BE2C (cell line): ENCODE data around the gene VOPP1.

Source experiments
- DNase-seq: peaks from one replicate; pipeline ENCODE4 v3.0.0-alpha.2; 2020
- H3K27me3 ChIP-seq: fragments of 250-450 bp; sonication (Bioruptor Pico); 2 replicates; pipeline ENCODE4 v1.5.1; 2020; ENCODE audit warnings: mild to moderate bottlenecking
- H3K36me3 ChIP-seq: fragments of 250-450 bp; sonication (Bioruptor Pico); 2 replicates; pipeline ENCODE4 v1.5.1; 2020; ENCODE audit warnings: mild to moderate bottlenecking
- H3K4me1 ChIP-seq: fragments of 250-450 bp; sonication (Bioruptor Pico); 2 replicates; pipeline ENCODE4 v1.5.1; 2020
- H3K4me3 ChIP-seq: 2 replicates; pipeline ENCODE4 v1.5.1; 2011; ENCODE audit warnings: low read depth, low read length
- H3K9me3 ChIP-seq: fragments of 250-450 bp; sonication (Bioruptor Pico); 2 replicates; pipeline ENCODE4 v1.5.1; 2020
- TF ChIP-seq, protein P1 (sequence below): IDR thresholded peaks from 2 replicates; pipeline ENCODE4 v1.5.1; 2012; ENCODE audit warnings: mild to moderate bottlenecking, low read depth, low read length

The VOPP1 gene

DNA sequence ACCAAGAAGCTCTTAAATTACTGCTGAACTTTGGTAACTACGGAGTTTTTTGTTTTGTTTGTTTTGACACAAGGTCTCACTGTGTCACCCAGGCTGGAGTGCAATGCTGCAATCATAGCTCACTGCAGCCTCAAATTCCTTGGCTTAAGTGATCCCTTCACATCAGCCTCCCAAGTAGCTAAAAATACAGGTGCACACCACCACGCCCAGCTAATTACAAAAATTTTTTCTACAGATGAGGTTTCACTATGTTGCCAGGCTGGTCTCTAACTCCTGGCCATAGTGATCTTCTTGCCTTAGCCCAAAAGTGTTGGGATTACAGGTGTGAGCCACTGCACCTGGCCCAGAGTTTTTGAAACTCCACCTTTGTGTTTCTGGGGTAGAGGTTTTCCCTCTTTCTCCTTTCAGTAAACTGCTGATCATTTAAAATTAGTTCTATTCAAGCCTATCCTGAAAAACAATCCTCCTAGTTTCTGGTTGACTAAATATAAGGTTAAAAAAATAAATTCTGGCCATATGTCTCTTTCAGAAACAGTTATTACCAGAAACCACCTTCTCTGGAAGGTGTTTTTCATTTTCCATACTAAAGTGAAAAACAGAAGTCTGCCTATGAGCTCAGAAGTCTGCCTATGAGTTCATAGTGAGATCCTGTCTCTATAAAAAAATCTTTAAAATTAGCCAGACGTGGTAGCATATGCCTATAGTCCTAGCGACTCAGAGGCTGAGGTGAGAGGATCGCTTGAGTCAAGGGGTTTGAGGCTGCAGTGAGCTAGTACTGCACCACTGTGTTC lies 63.9 kb downstream of the VOPP1 start:
- H3K4me3 ChIP-seq: no peak overlapping the region
- TF ChIP-seq, protein P1, sequence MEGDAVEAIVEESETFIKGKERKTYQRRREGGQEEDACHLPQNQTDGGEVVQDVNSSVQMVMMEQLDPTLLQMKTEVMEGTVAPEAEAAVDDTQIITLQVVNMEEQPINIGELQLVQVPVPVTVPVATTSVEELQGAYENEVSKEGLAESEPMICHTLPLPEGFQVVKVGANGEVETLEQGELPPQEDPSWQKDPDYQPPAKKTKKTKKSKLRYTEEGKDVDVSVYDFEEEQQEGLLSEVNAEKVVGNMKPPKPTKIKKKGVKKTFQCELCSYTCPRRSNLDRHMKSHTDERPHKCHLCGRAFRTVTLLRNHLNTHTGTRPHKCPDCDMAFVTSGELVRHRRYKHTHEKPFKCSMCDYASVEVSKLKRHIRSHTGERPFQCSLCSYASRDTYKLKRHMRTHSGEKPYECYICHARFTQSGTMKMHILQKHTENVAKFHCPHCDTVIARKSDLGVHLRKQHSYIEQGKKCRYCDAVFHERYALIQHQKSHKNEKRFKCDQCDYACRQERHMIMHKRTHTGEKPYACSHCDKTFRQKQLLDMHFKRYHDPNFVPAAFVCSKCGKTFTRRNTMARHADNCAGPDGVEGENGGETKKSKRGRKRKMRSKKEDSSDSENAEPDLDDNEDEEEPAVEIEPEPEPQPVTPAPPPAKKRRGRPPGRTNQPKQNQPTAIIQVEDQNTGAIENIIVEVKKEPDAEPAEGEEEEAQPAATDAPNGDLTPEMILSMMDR: no peak
- no peak for DNase-seq
- no peaks in the 10 kb centered on the region for H3K27me3 ChIP-seq
- no peaks in the 10 kb centered on the region for H3K9me3 ChIP-seq
- H3K36me3 ChIP-seq: no peaks in the 10 kb centered on the region; the same call in 1 of the 2 replicates
- no peaks in the 10 kb centered on the region; the same call in 1 of the 2 replicates for H3K4me1 ChIP-seq

DNA sequence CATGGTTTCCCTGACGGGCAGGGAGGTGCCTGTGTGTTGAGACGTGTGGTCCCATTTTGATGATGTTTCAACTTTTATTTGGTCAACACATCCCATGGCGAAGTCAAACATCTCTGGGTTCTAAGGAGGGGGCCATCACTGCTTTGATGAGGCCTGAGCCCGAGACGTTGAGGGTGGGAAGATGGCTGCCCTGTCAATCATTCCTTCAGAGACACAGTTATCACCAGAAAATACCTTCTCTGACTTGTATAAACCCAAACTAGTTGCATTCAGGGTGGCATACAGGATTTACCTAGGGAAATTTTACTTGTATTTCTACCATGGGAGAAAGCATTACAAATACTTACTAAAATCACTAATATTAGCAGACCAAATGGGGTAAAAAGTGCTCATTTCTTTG lies 64.6 kb downstream of the VOPP1 start:
- no peak for DNase-seq
- H3K4me1 ChIP-seq: peaks cover 7% of the 10 kb centered on the region
- no peaks in the 10 kb centered on the region; the same call in 1 of the 2 replicates for H3K36me3 ChIP-seq
- H3K27me3 ChIP-seq: no peaks in the 10 kb centered on the region
- no peaks in the 10 kb centered on the region for H3K9me3 ChIP-seq
- TF ChIP-seq, protein P1: no peak
- H3K4me3 ChIP-seq: no peak overlapping the region

DNA sequence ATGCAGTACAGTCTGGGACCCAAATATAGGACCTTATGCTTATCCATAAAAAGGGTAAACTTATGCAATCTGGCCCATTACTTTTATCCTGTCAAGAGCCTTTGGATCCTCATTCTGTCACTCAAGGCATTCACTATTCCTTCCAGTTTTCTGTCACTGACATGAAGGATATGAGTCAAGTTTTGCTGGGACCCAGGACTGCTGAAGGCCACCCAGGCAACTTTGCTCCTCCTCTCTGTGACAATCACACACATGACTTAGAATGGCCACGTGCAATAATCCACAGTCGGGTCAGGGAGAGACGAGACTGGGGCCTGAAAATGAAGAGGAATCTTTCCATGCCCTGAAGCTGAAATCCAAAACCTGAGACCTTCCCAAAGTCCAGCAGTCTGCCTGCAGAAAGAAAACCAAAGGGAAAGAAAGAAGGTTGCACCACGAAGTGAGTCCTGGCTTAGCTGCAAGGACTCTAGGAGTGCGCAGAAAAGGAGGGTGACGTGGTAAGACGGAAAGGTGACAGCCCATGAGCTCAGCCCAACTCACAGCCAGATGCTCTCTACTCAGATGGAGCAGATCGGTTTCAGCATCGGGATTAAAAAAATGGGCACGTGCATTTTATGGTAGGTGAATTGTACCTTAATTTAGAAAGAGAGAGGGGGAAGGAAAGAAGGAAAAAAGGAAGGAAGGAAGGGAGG lies 67.2 kb downstream of the VOPP1 start:
- H3K9me3 ChIP-seq: no peaks in the 10 kb centered on the region
- no peak overlapping the region for H3K4me3 ChIP-seq
- H3K36me3 ChIP-seq: no peaks in the 10 kb centered on the region; the same call in 1 of the 2 replicates
- TF ChIP-seq, protein P1: no peak
- peaks cover 10% of the 10 kb centered on the region for H3K4me1 ChIP-seq
- H3K27me3 ChIP-seq: no peaks in the 10 kb centered on the region
- no peak for DNase-seq

DNA sequence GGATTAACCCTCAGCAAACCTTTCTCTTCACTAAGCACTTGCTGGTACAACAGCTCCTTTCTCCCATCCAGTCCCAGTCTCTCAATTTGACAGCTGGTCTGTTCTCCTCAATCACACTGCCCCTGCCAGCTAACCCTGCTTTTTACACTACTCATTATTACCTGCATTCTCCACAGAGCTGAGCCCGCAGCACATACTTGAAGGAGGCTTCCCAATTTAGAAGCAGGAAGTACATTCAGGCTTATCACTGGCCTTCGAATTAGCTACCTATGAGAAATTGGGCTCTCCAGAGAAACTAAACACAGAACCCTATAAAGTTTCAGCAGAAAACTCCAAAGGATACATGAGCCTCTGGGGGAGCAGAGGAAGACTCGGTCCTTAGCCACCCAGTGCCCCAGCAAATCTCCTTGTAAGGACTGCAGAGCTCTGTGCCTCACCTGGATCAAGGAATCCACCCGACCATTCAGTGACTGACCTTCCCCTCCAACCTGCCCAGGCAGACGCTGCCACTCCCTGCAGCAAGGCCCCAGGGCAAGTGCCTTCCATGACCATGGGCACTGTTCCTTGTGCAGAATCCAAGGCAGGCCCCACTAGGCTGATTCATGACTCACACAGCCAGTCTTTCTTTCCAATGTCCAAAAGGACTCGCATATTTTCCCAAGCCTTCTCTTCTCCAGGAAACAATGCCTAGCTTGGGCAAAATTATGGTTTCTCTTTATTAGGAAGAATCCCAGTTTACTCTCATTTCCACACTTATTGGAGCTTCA lies 68.0 kb downstream of the VOPP1 start:
- H3K4me1 ChIP-seq: peaks cover 10% of the 10 kb centered on the region
- H3K36me3 ChIP-seq: no peaks in the 10 kb centered on the region; the same call in 1 of the 2 replicates
- no peaks in the 10 kb centered on the region for H3K27me3 ChIP-seq
- no peak for DNase-seq
- H3K4me3 ChIP-seq: no peak overlapping the region
- TF ChIP-seq, protein P1: no peak
- no peaks in the 10 kb centered on the region for H3K9me3 ChIP-seq

DNA sequence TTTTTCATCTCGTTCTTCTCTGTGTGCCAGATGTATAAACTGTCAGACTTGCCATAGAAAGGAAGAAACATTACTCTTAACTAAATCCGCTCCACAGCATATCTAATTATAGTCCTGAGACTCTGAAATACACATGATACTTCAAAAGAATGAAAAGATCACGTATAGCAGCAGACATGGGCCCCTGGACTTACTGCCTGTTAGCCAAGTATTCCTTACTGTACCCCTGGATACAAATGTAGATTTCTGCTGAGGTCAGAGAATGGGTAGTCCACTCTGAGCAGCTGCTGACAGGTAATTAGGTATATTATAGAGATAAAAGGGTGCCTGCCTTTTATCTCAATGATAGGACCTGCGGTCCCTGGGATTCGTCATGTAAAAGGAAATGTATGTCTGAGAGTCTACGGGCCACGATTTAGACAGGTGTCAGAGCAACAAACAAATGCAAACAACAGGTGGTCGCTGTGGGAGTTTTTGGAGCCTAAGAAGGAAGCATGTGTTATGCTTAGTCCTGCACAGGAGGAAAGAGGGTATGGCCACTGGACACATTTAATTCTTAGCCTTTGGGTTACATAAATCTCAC lies 69.4 kb downstream of the VOPP1 start:
- Histone ChIP-seq H3K4me3 (no peak overlapping the region), H3K9me3 (no peaks in the 10 kb centered on the region), H3K27me3 (no peaks in the 10 kb centered on the region), H3K36me3 (no peaks in the 10 kb centered on the region; the same call in 1 of the 2 replicates), H3K4me1 (peaks cover 10% of the 10 kb centered on the region)
- TF ChIP-seq, protein P1: no peak
- DNase-seq: no peak
